Naive B cell (primary cell): Measurements from ENCODE around the gene PPP2R3B. TPM values are rescaled to one million over a fixed set of nuclear protein-coding genes. Genes with fewer than 3 reads are reported as not detected.

Experiments
- ATAC-seq, 2 donors: fragments of 150-1000 bp; cut with Tn5 transposase; 2 replicates each; pipeline ENCODE4 v1.10.0; 2021; ENCODE audit warnings: low read depth in 2 of 2, mild to moderate bottlenecking in 2 of 2, moderate library complexity in 2 of 2
- DNase-seq: peaks from one replicate; pipeline ENCODE4 v3.0.0; 2022
- H3K27ac Mint-ChIP-seq, 6 donors: one replicate each; pipeline ENCODE4 v1.8.0; 2020 to 2022; ENCODE audit warnings: mild to moderate bottlenecking in 6 of 6, mixed read lengths in 6 of 6, moderate library complexity in 5 of 6, inconsistent platforms in 2 of 6
- H3K27me3 Mint-ChIP-seq, 3 donors: one replicate each; pipeline ENCODE4 v1.8.0; 2021 to 2022; ENCODE audit warnings: mixed read lengths in 3 of 3, mild to moderate bottlenecking in 1 of 3
- H3K36me3 Mint-ChIP-seq, 2 donors: one replicate each; pipeline ENCODE4 v1.8.0; 2020 to 2022; ENCODE audit warnings: mixed read lengths in 2 of 2, inconsistent platforms in 1 of 2, mild to moderate bottlenecking in 1 of 2
- H3K4me1 Mint-ChIP-seq, 3 donors: one replicate each; pipeline ENCODE4 v1.8.0; 2020 to 2022; ENCODE audit warnings: mixed read lengths in 3 of 3, inconsistent platforms in 1 of 3, mild to moderate bottlenecking in 1 of 3, moderate library complexity in 1 of 3
- H3K4me3 Mint-ChIP-seq, 8 donors: one replicate each; pipeline ENCODE4 v1.8.0; 2020 to 2022; ENCODE audit warnings: mild to moderate bottlenecking in 8 of 8, mixed read lengths in 8 of 8, moderate library complexity in 8 of 8, inconsistent platforms in 2 of 8
- H3K9me3 Mint-ChIP-seq, 7 donors: one replicate each; pipeline ENCODE4 v1.8.0; 2020 to 2022; ENCODE audit warnings: mixed read lengths in 7 of 7, mild to moderate bottlenecking in 5 of 7, inconsistent platforms in 2 of 7, moderate library complexity in 1 of 7
- polyA plus RNA-seq, 6 donors: library from polyadenylated mRNA; unstranded; fragments of 300-500 nt; fragmentation: Illumina TruSeq; gene quantifications; one replicate each; pipeline ENCODE4 v1.2.3, GENCODE V29; 2021; ENCODE audit warnings: low read depth in 6 of 6

Gene PPP2R3B
- polyA plus RNA-seq, 6 donors from 2014 or later = 8.3 to 17.4 (median 12.4) TPM

- H3K27me3 Mint-ChIP-seq = peaks cover 0 to 4% (median 4%) of the 10 kb centered on the region in 3 donors
- H3K4me3 Mint-ChIP-seq = peak overlapping the region; percentile 72 to 91 (median 84)
- DNase-seq (no peak), ATAC-seq (no peak)
- peaks cover 25 to 36% (median 30%) of the 10 kb centered on the region in 3 donors for H3K4me1 Mint-ChIP-seq
- peaks cover 0 to 3% (median 0%) of the 10 kb centered on the region in 7 donors for H3K9me3 Mint-ChIP-seq
- peak overlapping the region in 5 of 6 donors; percentile 44 to 91 (median 56) for H3K27ac Mint-ChIP-seq
- H3K36me3 Mint-ChIP-seq = peaks cover 0 to 7% of the 10 kb centered on the region in 2 donors
Measured at GRCh38 chrX:320126-320783, 66.5 kb downstream of the PPP2R3B start.

- DNase-seq (no peak), ATAC-seq (no peak)
- Mint-ChIP-seq H3K36me3 (peaks cover 0 to 7% of the 10 kb centered on the region in 2 donors), H3K4me1 (peaks cover 25 to 30% (median 30%) of the 10 kb centered on the region in 3 donors), H3K27ac (peak overlapping the region in 2 of 6 donors; percentile 84 to 91), H3K9me3 (peaks cover 0 to 3% (median 0%) of the 10 kb centered on the region in 7 donors), H3K4me3 (peak overlapping the region; percentile 72 to 93 (median 84)), H3K27me3 (peaks cover 0 to under 1% (median under 1%) of the 10 kb centered on the region in 3 donors)
Measured at GRCh38 chrX:319579-320125, 67.1 kb downstream of the PPP2R3B start.

- Mint-ChIP-seq H3K36me3 (peaks cover 0 to 9% of the 10 kb centered on the region in 2 donors), H3K4me1 (peaks cover 25 to 30% (median 25%) of the 10 kb centered on the region in 3 donors), H3K27me3 (no peaks in the 10 kb centered on the region), H3K27ac (peak within 1 kb of the TSS; percentile 91 to 100 (median 99)), H3K9me3 (peaks cover 0 to 3% (median 0%) of the 10 kb centered on the region in 7 donors), H3K4me3 (peak within 1 kb of the TSS; percentile 72 to 99 (median 95))
- ATAC-seq (peak; percentile 71 to 72), DNase-seq (peak; percentile 99)
Measured at GRCh38 chrX:318739-319578, 67.7 kb downstream of the PPP2R3B start, which contains the start of gene GTPBP6. GTPBP6 (minus strand) TSS chrX:318796; CDS start chrX:318787, 9 bp downstream.

GRCh38 chrX:318068-318738 lies 68.5 kb downstream of the PPP2R3B start:
- peak; percentile 95 for DNase-seq
- peaks cover 0 to 3% (median 0%) of the 10 kb centered on the region in 7 donors for H3K9me3 Mint-ChIP-seq
- no peaks in the 10 kb centered on the region for H3K27me3 Mint-ChIP-seq
- H3K4me1 Mint-ChIP-seq = peaks cover 19 to 25% (median 22%) of the 10 kb centered on the region in 3 donors
- peak overlapping the region; percentile 91 to 100 (median 99) for H3K27ac Mint-ChIP-seq
- peak; percentile 59 to 64 for ATAC-seq
- peaks cover 5 to 16% of the 10 kb centered on the region in 2 donors for H3K36me3 Mint-ChIP-seq
- peak overlapping the region; percentile 72 to 99 (median 95) for H3K4me3 Mint-ChIP-seq

- no peak for ATAC-seq
- H3K4me3 Mint-ChIP-seq = peak overlapping the region; percentile 72 to 99 (median 95)
- DNase-seq = no peak
Measured at GRCh38 chrX:317424-318067, 69.2 kb downstream of the PPP2R3B start.

GRCh38 chrX:316351-317325 lies 70.1 kb downstream of the PPP2R3B start:
- H3K4me1 Mint-ChIP-seq = peaks cover 10 to 26% (median 16%) of the 10 kb centered on the region in 3 donors
- peaks cover 0 to 3% (median 0%) of the 10 kb centered on the region in 7 donors for H3K9me3 Mint-ChIP-seq
- peak overlapping the region in 1 of 6 donors; percentile 89 for H3K27ac Mint-ChIP-seq
- H3K27me3 Mint-ChIP-seq = no peaks in the 10 kb centered on the region
- H3K4me3 Mint-ChIP-seq = peak overlapping the region in 5 of 8 donors; percentile 33 to 70 (median 49)
- no peak for DNase-seq
- no peak for ATAC-seq
- peaks cover 5 to 27% of the 10 kb centered on the region in 2 donors for H3K36me3 Mint-ChIP-seq

More at GRCh38 chrX:317424-318067, 69.2 kb downstream of the PPP2R3B start:
- H3K27ac Mint-ChIP-seq = peak overlapping the region; percentile 91 to 100 (median 99)
- no peaks in the 10 kb centered on the region for H3K27me3 Mint-ChIP-seq
- H3K36me3 Mint-ChIP-seq = peaks cover 5 to 18% of the 10 kb centered on the region in 2 donors
- H3K4me1 Mint-ChIP-seq = peaks cover 12 to 20% (median 18%) of the 10 kb centered on the region in 3 donors
- peaks cover 0 to 3% (median 0%) of the 10 kb centered on the region in 7 donors for H3K9me3 Mint-ChIP-seq

- peaks cover 5 to 29% of the 10 kb centered on the region in 2 donors for H3K36me3 Mint-ChIP-seq
- H3K27me3 Mint-ChIP-seq = no peaks in the 10 kb centered on the region
- H3K4me3 Mint-ChIP-seq = no peak overlapping the region
- H3K4me1 Mint-ChIP-seq = peaks cover 4 to 19% (median 7%) of the 10 kb centered on the region in 3 donors
- peaks cover 0 to 3% (median 0%) of the 10 kb centered on the region in 7 donors for H3K9me3 Mint-ChIP-seq
- H3K27ac Mint-ChIP-seq = no peak overlapping the region
- ATAC-seq = no peak
- DNase-seq = no peak
Measured at GRCh38 chrX:314781-315595, 71.7 kb downstream of the PPP2R3B start.

DNA sequence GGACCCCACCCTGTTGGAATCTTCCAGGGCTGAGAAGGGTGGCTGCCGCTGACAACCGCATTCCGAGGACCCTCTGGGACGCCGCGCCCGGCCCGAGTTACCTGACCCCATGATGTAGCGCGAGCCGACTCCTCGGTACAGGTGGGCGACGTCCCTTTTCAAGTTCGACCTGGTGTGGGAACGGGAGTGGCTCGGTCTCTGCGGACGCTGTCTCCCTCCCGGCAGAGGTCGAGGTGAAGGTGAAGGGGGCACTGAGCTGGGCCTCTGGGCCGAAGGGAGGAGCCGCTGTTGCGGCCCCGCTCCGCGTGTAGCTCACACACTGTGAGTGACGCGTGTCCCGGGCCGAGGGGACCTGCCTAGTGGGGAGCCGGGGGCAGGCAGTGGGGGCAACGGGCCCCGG lies 72.7 kb downstream of the PPP2R3B start:
- Mint-ChIP-seq H3K27ac (no peak overlapping the region), H3K4me1 (peaks cover 4 to 18% (median 6%) of the 10 kb centered on the region in 3 donors), H3K36me3 (peaks cover 5 to 34% of the 10 kb centered on the region in 2 donors), H3K4me3 (peak overlapping the region in 1 of 8 donors; percentile 33), H3K9me3 (peaks cover 0 to 3% (median 0%) of the 10 kb centered on the region in 7 donors), H3K27me3 (no peaks in the 10 kb centered on the region)
- ATAC-seq (no peak), DNase-seq (no peak)

DNA sequence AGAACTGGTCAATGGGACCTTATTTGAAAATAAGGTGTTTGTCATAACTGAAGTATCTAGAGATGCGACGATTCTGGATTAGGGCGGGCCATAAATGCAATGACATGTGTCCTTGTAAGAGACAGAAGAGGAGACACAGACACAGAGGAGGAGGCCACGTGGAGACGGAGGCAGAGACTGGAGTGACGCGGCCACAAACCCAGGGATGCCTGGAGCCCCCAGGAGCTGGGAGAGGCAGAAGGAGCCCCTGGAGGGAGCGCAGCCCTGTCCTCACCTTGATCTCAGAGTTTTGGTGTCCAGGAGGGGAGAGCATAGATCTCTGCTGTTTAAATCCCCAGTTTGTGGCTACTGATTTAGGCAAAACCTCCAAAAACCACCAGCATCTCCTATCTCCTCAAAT lies 73.2 kb downstream of the PPP2R3B start:
- peak overlapping the region in 1 of 8 donors; percentile 70 for H3K4me3 Mint-ChIP-seq
- no peak overlapping the region for H3K27ac Mint-ChIP-seq
- peaks cover 0 to 3% (median 0%) of the 10 kb centered on the region in 7 donors for H3K9me3 Mint-ChIP-seq

GRCh38 chrX:312621-313331 lies 73.9 kb downstream of the PPP2R3B start:
- Mint-ChIP-seq H3K4me3 (no peak overlapping the region), H3K36me3 (peaks cover 5 to 32% of the 10 kb centered on the region in 2 donors), H3K9me3 (peaks cover 0 to 3% (median 0%) of the 10 kb centered on the region in 7 donors), H3K4me1 (peaks cover under 1 to 13% (median 3%) of the 10 kb centered on the region in 3 donors), H3K27ac (no peak overlapping the region), H3K27me3 (no peaks in the 10 kb centered on the region)
- DNase-seq (no peak), ATAC-seq (no peak)

More for the DNA sequence above, 73.2 kb downstream of the PPP2R3B start:
- Mint-ChIP-seq H3K36me3 (peaks cover 5 to 36% of the 10 kb centered on the region in 2 donors), H3K4me1 (peaks cover 4 to 18% (median 6%) of the 10 kb centered on the region in 3 donors), H3K27me3 (no peaks in the 10 kb centered on the region)
- ATAC-seq (no peak), DNase-seq (no peak)
